ENCODE data around the gene SRSF7. TPM values are rescaled to one million over a fixed set of nuclear protein-coding genes. Genes with fewer than 3 reads are reported as not detected.
A peak's percentile ranks its signal among the peaks of the same experiment; 100 is the strongest.

The SRSF7 gene
- total and polyA plus RNA-seq, 9 of the 15 experiments (the other 6 are each of a cell fraction or from before 2014, with no cell fraction given), result 219 to 726 (median 375) TPM

GRCh38 chr2:38750891-38751595 lies at the start of gene SRSF7 (continued):
- no peak for TF ChIP-seq TCF7L2 (IDR thresholded peaks at IDR 0.05; ENCODE audit: low read depth, low read length)
- TF ChIP-seq ZNF23 (CRISPR knock-in tag; IDR thresholded peaks at IDR 0.05), result no peak
- TF ChIP-seq SREBF1 (IDR thresholded peaks at IDR 0.05; ENCODE audit: borderline replicate concordance, low read depth, low read length), result no peak
- peak; percentile 50; the same call in 1 of the 2 replicates for TF ChIP-seq ATF1 (CRISPR knock-in tag; IDR thresholded peaks at IDR 0.05)
- TF ChIP-seq ATF1 (tag; IDR thresholded peaks at IDR 0.05), result peak; percentile 90
- TF ChIP-seq CCAR2 (IDR thresholded peaks at IDR 0.05; ENCODE audit: low read depth, low read length), result no peak
- TF ChIP-seq ZNF449 (CRISPR knock-in tag; IDR thresholded peaks at IDR 0.05), result no peak
- TF ChIP-seq BRCA1 (IDR thresholded peaks at IDR 0.05), result no peak
- TF ChIP-seq BRCA1 (CRISPR knock-in tag; IDR thresholded peaks at IDR 0.05), result no peak
- peak; percentile 99 for TF ChIP-seq TAF7 (tag; IDR thresholded peaks at IDR 0.05)
- TF ChIP-seq MXD1 (CRISPR knock-in tag; IDR thresholded peaks at IDR 0.05; ENCODE audit: borderline replicate concordance, poor library complexity, severe bottlenecking), result peak; percentile 71
- TF ChIP-seq HNRNPUL1 (IDR thresholded peaks at IDR 0.05; ENCODE audit: low read length), result no peak; the same call in 1 of the 2 replicates
- peak; percentile 94 for TF ChIP-seq CHCHD3 (CRISPR knock-in tag; IDR thresholded peaks at IDR 0.05)
- TF ChIP-seq RNF219 (CRISPR knock-in tag; IDR thresholded peaks at IDR 0.05), result 0 out of 2 replicates have a peak, but pooled peaks have one; percentile 24
- TF ChIP-seq PTBP1 (IDR thresholded peaks at IDR 0.05; ENCODE audit: low read depth, low read length), result peak; percentile 70; the same call in 1 of the 2 replicates
- TF ChIP-seq RBM15 (IDR thresholded peaks at IDR 0.05; ENCODE audit: insufficient read depth, low read length), result no peak
- TF ChIP-seq FOXO4 (CRISPR knock-in tag; IDR thresholded peaks at IDR 0.05), result no peak
- TF ChIP-seq CBX3 (IDR thresholded peaks at IDR 0.05; ENCODE audit: borderline replicate concordance in 1 of 2, low read length in 2 of 2), result peak in 1 of 2 experiments; percentile 55; a peak in 2 of 3 replicates
- TF ChIP-seq POLR2H (tag; IDR thresholded peaks at IDR 0.05; ENCODE audit: low read depth), result peak; percentile 99
- no peak for TF ChIP-seq E4F1 (CRISPR knock-in tag; IDR thresholded peaks at IDR 0.05; ENCODE audit: borderline replicate concordance)
- TF ChIP-seq KLF1 (tag; IDR thresholded peaks at IDR 0.05), result peak; percentile 82

All from K562 (cell line).